Measurements from ENCODE around the gene CCR7. TPM values are rescaled to one million over a fixed set of nuclear protein-coding genes. Genes with fewer than 3 reads are reported as not detected.

CCR7 gene
- polyA plus RNA-seq, 2 of the 4 experiments (the other 2 are of a cell fraction) = 0.84 to 1.4 TPM

DNA sequence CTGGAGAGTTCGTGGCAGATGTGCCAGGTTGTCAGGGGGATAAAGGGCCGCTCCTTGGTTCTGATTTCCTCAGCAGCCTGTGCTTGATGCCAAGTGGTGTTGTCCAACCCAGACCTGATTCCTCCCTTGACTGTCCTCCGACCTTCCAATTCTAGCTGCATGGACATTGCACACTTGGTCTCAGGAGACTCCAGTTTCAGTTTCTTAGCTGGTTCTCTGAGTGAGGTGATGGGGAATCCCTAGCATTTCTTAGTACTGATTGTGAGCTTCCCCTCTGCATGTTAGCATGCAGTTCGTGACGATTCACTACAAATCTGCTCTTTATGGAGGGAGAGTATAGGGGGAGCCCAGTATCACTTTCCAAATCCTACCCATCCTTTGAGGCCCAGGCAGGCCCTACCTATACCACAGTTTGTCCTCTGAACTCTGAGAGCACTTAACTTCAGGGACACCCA, 12.4 kb upstream of the CCR7 start:
- H3K4me2 ChIP-seq = no peak overlapping the region
- no peak for TF ChIP-seq BHLHE40 (IDR thresholded peaks at IDR 0.05; ENCODE audit: low read depth, low read length)
- TF ChIP-seq, protein P1, sequence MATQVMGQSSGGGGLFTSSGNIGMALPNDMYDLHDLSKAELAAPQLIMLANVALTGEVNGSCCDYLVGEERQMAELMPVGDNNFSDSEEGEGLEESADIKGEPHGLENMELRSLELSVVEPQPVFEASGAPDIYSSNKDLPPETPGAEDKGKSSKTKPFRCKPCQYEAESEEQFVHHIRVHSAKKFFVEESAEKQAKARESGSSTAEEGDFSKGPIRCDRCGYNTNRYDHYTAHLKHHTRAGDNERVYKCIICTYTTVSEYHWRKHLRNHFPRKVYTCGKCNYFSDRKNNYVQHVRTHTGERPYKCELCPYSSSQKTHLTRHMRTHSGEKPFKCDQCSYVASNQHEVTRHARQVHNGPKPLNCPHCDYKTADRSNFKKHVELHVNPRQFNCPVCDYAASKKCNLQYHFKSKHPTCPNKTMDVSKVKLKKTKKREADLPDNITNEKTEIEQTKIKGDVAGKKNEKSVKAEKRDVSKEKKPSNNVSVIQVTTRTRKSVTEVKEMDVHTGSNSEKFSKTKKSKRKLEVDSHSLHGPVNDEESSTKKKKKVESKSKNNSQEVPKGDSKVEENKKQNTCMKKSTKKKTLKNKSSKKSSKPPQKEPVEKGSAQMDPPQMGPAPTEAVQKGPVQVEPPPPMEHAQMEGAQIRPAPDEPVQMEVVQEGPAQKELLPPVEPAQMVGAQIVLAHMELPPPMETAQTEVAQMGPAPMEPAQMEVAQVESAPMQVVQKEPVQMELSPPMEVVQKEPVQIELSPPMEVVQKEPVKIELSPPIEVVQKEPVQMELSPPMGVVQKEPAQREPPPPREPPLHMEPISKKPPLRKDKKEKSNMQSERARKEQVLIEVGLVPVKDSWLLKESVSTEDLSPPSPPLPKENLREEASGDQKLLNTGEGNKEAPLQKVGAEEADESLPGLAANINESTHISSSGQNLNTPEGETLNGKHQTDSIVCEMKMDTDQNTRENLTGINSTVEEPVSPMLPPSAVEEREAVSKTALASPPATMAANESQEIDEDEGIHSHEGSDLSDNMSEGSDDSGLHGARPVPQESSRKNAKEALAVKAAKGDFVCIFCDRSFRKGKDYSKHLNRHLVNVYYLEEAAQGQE (IDR thresholded peaks at IDR 0.05) = no peak
- no peak for TF ChIP-seq FOXS1 (CRISPR knock-in tag; IDR thresholded peaks at IDR 0.05)
- TF ChIP-seq KDM5A (IDR thresholded peaks at IDR 0.05) = no peak
- TF ChIP-seq FOSL2 (IDR thresholded peaks at IDR 0.05) = no peak
- TF ChIP-seq FOSL2 (CRISPR knock-in tag; IDR thresholded peaks at IDR 0.05) = no peak
- no peak for TF ChIP-seq HEYL (CRISPR knock-in tag; IDR thresholded peaks at IDR 0.05)
- no peak for TF ChIP-seq ZC3H11A (IDR thresholded peaks at IDR 0.05)
- TF ChIP-seq TP53 (CRISPR knock-in tag; IDR thresholded peaks at IDR 0.05) = no peak
- TF ChIP-seq HOXB5 (CRISPR knock-in tag; IDR thresholded peaks at IDR 0.05) = no peak
- H3K27ac ChIP-seq = no peak overlapping the region
- DNase-seq (ENCODE audit: low read depth in 1 of 2, low spot score in 1 of 2) (no peak), ATAC-seq (no peak), FAIRE-seq (no peak)
- peaks cover 34% of the 10 kb centered on the region for H3K9me3 ChIP-seq
- H3K4me1 ChIP-seq = no peaks in the 10 kb centered on the region
- H3K4me3 ChIP-seq = no peak overlapping the region
- CTCF ChIA-PET = interaction anchor here (0.7 to 4.7 kb wide), 8 partner anchors 10 to 1085 kb away, joined by 3 to 17 read pairs (median 5); no protein-coding TSS in a partner anchor
- WGBS (ENCODE audit: missing lambda C conversion rate) = 58% methylated on average over 5 of the region's 5 CpGs
- POLR2A ChIA-PET = interaction anchor here (1.0 kb wide), 1 partner anchor 1111 kb away, joined by 3 read pairs; the partner anchor contains the start of gene EIF1

DNA sequence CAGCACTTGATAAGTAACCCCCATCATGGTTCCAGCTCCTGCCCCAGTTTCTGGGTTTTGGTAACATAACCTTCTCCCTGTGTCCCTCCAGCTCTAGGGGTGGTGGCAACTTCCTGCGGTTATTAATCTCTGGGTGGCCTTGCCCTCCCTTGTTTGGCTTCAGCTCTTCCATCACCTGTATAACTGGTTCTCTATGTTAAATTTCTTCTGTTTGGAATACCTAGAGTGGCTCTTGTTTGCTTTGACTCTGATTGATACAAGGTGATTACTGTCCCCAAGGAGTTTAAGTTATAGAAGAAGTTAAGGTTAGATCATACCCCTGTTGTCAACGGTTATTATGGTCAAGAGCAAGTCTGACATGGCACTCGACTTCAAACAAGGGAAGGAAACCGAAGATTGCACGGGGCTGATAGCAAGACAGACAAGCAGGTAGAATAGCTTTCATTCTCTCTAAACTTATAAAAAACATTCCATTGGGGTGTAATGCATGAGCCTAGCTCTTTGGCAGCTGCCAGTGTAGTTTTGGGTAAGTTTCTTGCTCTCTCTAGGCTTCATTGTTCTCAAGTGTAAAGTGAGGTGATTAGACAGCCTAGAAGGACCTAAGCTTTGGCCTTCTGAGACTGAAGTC, 11.0 kb upstream of the CCR7 start:
- no peaks in the 10 kb centered on the region for H3K4me1 ChIP-seq
- H3K4me2 ChIP-seq = no peak overlapping the region
- H3K27ac ChIP-seq = no peak overlapping the region
- no peak for DNase-seq (ENCODE audit: low read depth in 1 of 2, low spot score in 1 of 2)
- no peak for FAIRE-seq
- H3K9me3 ChIP-seq = peaks cover 36% of the 10 kb centered on the region
- no peak for ATAC-seq
- TF ChIP-seq MAFK (IDR thresholded peaks at IDR 0.05; ENCODE audit: partially characterized antibody) (no peak), HOXB5 (CRISPR knock-in tag; IDR thresholded peaks at IDR 0.05) (no peak), HMGXB4 (CRISPR knock-in tag; IDR thresholded peaks at IDR 0.05; ENCODE audit: borderline replicate concordance) (no peak), FOSL2 (IDR thresholded peaks at IDR 0.05) (no peak), FOSL2 (CRISPR knock-in tag; IDR thresholded peaks at IDR 0.05) (no peak), SMC3 (IDR thresholded peaks at IDR 0.05) (no peak), RFX5 (IDR thresholded peaks at IDR 0.05) (no peak), TFCP2L1 (CRISPR knock-in tag; IDR thresholded peaks at IDR 0.05) (no peak), EHF (CRISPR knock-in tag; IDR thresholded peaks at IDR 0.05) (no peak), ZSCAN20 (CRISPR knock-in tag; IDR thresholded peaks at IDR 0.05) (no peak), ZFP36 (IDR thresholded peaks at IDR 0.05; ENCODE audit: borderline replicate concordance, partially characterized antibody) (no peak), ZNF302 (CRISPR knock-in tag; IDR thresholded peaks at IDR 0.05) (no peak), CHD2 (IDR thresholded peaks at IDR 0.05; ENCODE audit: low read length, partially characterized antibody) (no peak)
- TF ChIP-seq, protein P2, sequence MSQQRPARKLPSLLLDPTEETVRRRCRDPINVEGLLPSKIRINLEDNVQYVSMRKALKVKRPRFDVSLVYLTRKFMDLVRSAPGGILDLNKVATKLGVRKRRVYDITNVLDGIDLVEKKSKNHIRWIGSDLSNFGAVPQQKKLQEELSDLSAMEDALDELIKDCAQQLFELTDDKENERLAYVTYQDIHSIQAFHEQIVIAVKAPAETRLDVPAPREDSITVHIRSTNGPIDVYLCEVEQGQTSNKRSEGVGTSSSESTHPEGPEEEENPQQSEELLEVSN (IDR thresholded peaks at IDR 0.05; ENCODE audit: borderline replicate concordance, low read depth) = no peak
- TF ChIP-seq, protein P3, sequence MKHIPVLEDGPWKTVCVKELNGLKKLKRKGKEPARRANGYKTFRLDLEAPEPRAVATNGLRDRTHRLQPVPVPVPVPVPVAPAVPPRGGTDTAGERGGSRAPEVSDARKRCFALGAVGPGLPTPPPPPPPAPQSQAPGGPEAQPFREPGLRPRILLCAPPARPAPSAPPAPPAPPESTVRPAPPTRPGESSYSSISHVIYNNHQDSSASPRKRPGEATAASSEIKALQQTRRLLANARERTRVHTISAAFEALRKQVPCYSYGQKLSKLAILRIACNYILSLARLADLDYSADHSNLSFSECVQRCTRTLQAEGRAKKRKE (CRISPR knock-in tag; IDR thresholded peaks at IDR 0.05; ENCODE audit: low read depth) = no peak
- 5% methylated on average over 5 of the region's 5 CpGs for WGBS (ENCODE audit: missing lambda C conversion rate)
- ChIA-PET CTCF (interaction anchor here (1.2 to 4.7 kb wide), 8 partner anchors 8 to 136 kb away, joined by 3 to 17 read pairs (median 6); no protein-coding TSS in a partner anchor), POLR2A (no interaction called here)
- no peak overlapping the region for H3K4me3 ChIP-seq
